BLaER1 (cell line): Measurements from ENCODE around the gene PTH2R.
"Not testable (repeated sequence)": the region's sequence is repeated elsewhere in the genome, so short reads cannot be mapped to it uniquely, and the experiment has no call there.

ENCODE experiments used
- H3K27ac ChIP-seq: shearing (Covaris generic); formaldehyde crosslinking; 2 replicates; pipeline ENCODE4 v1.8.1; 2022
- H3K27me3 ChIP-seq: shearing (Covaris generic); formaldehyde crosslinking; 2 replicates; pipeline ENCODE4 v1.8.1; 2022
- H3K36me3 ChIP-seq: shearing (Covaris generic); formaldehyde crosslinking; 2 replicates; pipeline ENCODE4 v1.8.1; 2022
- H3K4me1 ChIP-seq: shearing (Covaris generic); formaldehyde crosslinking; 2 replicates; pipeline ENCODE4 v1.8.1; 2022
- H3K4me2 ChIP-seq: shearing (Covaris generic); formaldehyde crosslinking; 2 replicates; pipeline ENCODE4 v1.8.1; 2022
- H3K4me3 ChIP-seq: shearing (Covaris generic); formaldehyde crosslinking; 2 replicates; pipeline ENCODE4 v1.8.1; 2022
- H3K9ac ChIP-seq: shearing (Covaris generic); formaldehyde crosslinking; 2 replicates; pipeline ENCODE4 v1.8.1; 2022
- H3K9me3 ChIP-seq: shearing (Covaris generic); formaldehyde crosslinking; 2 replicates; pipeline ENCODE4 v1.8.1; 2022
- H4K20me1 ChIP-seq: shearing (Covaris generic); formaldehyde crosslinking; 2 replicates; pipeline ENCODE4 v1.8.1; 2022
- Cebpa-rat ChIP-seq: shearing (Covaris generic); IDR thresholded peaks from 2 replicates; pipeline ENCODE4 v1.8.1; 2022

The PTH2R gene

GRCh38 chr2:208366215-208367127, 40.1 kb upstream of the PTH2R start:
- Histone ChIP-seq H3K4me2 (no peak overlapping the region), H3K27me3 (no peaks in the 10 kb centered on the region), H3K4me1 (no peaks in the 10 kb centered on the region), H3K9me3 (peaks cover 17% of the 10 kb centered on the region; the same call in 1 of the 2 replicates), H4K20me1 (no peaks in the 10 kb centered on the region), H3K9ac (no peak overlapping the region), H3K4me3 (no peak overlapping the region), H3K36me3 (no peaks in the 10 kb centered on the region), H3K27ac (no peak overlapping the region)
- no peak for TF ChIP-seq Cebpa-rat

GRCh38 chr2:208369091-208369490, 37.5 kb upstream of the PTH2R start:
- H3K4me2 ChIP-seq, result no peak overlapping the region
- no peaks in the 10 kb centered on the region for H4K20me1 ChIP-seq

GRCh38 chr2:208370881-208371633, 35.5 kb upstream of the PTH2R start:
- no peaks in the 10 kb centered on the region for H4K20me1 ChIP-seq

More at GRCh38 chr2:208369091-208369490, 37.5 kb upstream of the PTH2R start:
- H3K27me3 ChIP-seq, result no peaks in the 10 kb centered on the region
- TF ChIP-seq Cebpa-rat, result no peak
- H3K4me1 ChIP-seq, result no peaks in the 10 kb centered on the region
- H3K36me3 ChIP-seq, result no peaks in the 10 kb centered on the region
- H3K4me3 ChIP-seq, result no peak overlapping the region
- no peak overlapping the region for H3K9ac ChIP-seq
- H3K9me3 ChIP-seq, result peaks cover 17% of the 10 kb centered on the region; the same call in 1 of the 2 replicates
- H3K27ac ChIP-seq, result no peak overlapping the region

GRCh38 chr2:208371634-208371935, 35.0 kb upstream of the PTH2R start:
- no peaks in the 10 kb centered on the region for H3K36me3 ChIP-seq
- H3K4me1 ChIP-seq, result no peaks in the 10 kb centered on the region
- H3K27me3 ChIP-seq, result no peaks in the 10 kb centered on the region
- H3K9me3 ChIP-seq, result peaks cover 6% of the 10 kb centered on the region; the same call in 1 of the 2 replicates
- H3K27ac ChIP-seq, result no peak overlapping the region
- H3K4me3 ChIP-seq, result no peak overlapping the region
- no peak overlapping the region for H3K9ac ChIP-seq
- TF ChIP-seq Cebpa-rat, result no peak
- no peaks in the 10 kb centered on the region for H4K20me1 ChIP-seq
- no peak overlapping the region for H3K4me2 ChIP-seq

More at GRCh38 chr2:208370881-208371633, 35.5 kb upstream of the PTH2R start:
- Histone ChIP-seq H3K36me3 (no peaks in the 10 kb centered on the region), H3K4me1 (no peaks in the 10 kb centered on the region), H3K4me3 (no peak overlapping the region), H3K27me3 (no peaks in the 10 kb centered on the region), H3K4me2 (no peak overlapping the region), H3K9me3 (peaks cover 6% of the 10 kb centered on the region; the same call in 1 of the 2 replicates), H3K27ac (no peak overlapping the region), H3K9ac (no peak overlapping the region)
- TF ChIP-seq Cebpa-rat, result no peak

- no peak for TF ChIP-seq Cebpa-rat
- Histone ChIP-seq H3K9ac (no peak overlapping the region), H3K4me1 (no peaks in the 10 kb centered on the region), H3K27ac (no peak overlapping the region), H3K36me3 (no peaks in the 10 kb centered on the region), H3K4me2 (no peak overlapping the region), H3K27me3 (no peaks in the 10 kb centered on the region), H4K20me1 (no peaks in the 10 kb centered on the region), H3K9me3 (peaks cover 6% of the 10 kb centered on the region; the same call in 1 of the 2 replicates), H3K4me3 (no peak overlapping the region)
These were observed 33.0 kb upstream of the PTH2R start for GRCh38 chr2:208373460-208374089.

- H3K36me3 ChIP-seq, result no peaks in the 10 kb centered on the region
- no peaks in the 10 kb centered on the region for H3K27me3 ChIP-seq
- no peak overlapping the region for H3K9ac ChIP-seq
- no peaks in the 10 kb centered on the region for H4K20me1 ChIP-seq
- no peak overlapping the region for H3K27ac ChIP-seq
- no peak overlapping the region for H3K4me3 ChIP-seq
- no peaks in the 10 kb centered on the region for H3K4me1 ChIP-seq
- H3K4me2 ChIP-seq, result no peak overlapping the region
- TF ChIP-seq Cebpa-rat, result no peak
- no peaks in the 10 kb centered on the region; the same call in 1 of the 2 replicates for H3K9me3 ChIP-seq
These were observed 31.0 kb upstream of the PTH2R start for GRCh38 chr2:208375491-208376068.

GRCh38 chr2:208377344-208377860, 29.2 kb upstream of the PTH2R start:
- H3K4me3 ChIP-seq, H3K27ac ChIP-seq, H4K20me1 ChIP-seq, H3K9me3 ChIP-seq, H3K27me3 ChIP-seq, H3K4me2 ChIP-seq, H3K4me1 ChIP-seq, H3K9ac ChIP-seq, H3K36me3 ChIP-seq: not testable (repeated sequence)

- Histone ChIP-seq H3K27ac (no peak overlapping the region), H3K9ac (no peak overlapping the region), H3K4me1 (no peaks in the 10 kb centered on the region), H3K36me3 (no peaks in the 10 kb centered on the region), H3K27me3 (no peaks in the 10 kb centered on the region), H4K20me1 (no peaks in the 10 kb centered on the region), H3K4me2 (no peak overlapping the region), H3K4me3 (no peak overlapping the region), H3K9me3 (no peaks in the 10 kb centered on the region; the same call in 1 of the 2 replicates)
- TF ChIP-seq Cebpa-rat, result no peak
These were observed 27.4 kb upstream of the PTH2R start for GRCh38 chr2:208379192-208379591.

GRCh38 chr2:208384637-208385036, 22.0 kb upstream of the PTH2R start:
- Histone ChIP-seq H3K36me3 (no peaks in the 10 kb centered on the region), H3K4me3 (no peak overlapping the region), H3K4me2 (no peak overlapping the region), H3K9ac (no peak overlapping the region), H3K27ac (no peak overlapping the region), H4K20me1 (no peaks in the 10 kb centered on the region), H3K27me3 (no peaks in the 10 kb centered on the region), H3K4me1 (no peaks in the 10 kb centered on the region), H3K9me3 (no peaks in the 10 kb centered on the region)
- no peak for TF ChIP-seq Cebpa-rat
